Suppressor macrophage treated with lipopolysaccharide for 1 hour (primary cell): ENCODE results near the gene PLCXD3.
A peak's percentile ranks its signal among the peaks of the same experiment; 100 is the strongest.

Source experiments
- DNase-seq, 3 donors: peaks; one replicate each; pipeline ENCODE4 v3.0.0-alpha.2; 2020 to 2022

The PLCXD3 gene

GRCh38 chr5:41277476-41278245, 232.7 kb downstream of the PLCXD3 start:
- DNase-seq = peak; percentile 20 to 56 (median 27)

GRCh38 chr5:41275813-41276512, 234.4 kb downstream of the PLCXD3 start:
- no peak for DNase-seq

- DNase-seq = peak in 2 of 3 donors; percentile 12 to 25
Measured at GRCh38 chr5:41270423-41271251, 239.8 kb downstream of the PLCXD3 start.

- no peak for DNase-seq
Measured at GRCh38 chr5:41268894-41269293, 241.5 kb downstream of the PLCXD3 start.

GRCh38 chr5:41266377-41266776, 244.0 kb downstream of the PLCXD3 start:
- DNase-seq = no peak

GRCh38 chr5:41264019-41264418, 246.4 kb downstream of the PLCXD3 start:
- DNase-seq = no peak

GRCh38 chr5:41263335-41263734, 247.1 kb downstream of the PLCXD3 start:
- no peak for DNase-seq
